Measurements from ENCODE around the gene DNAJB7.
A peak's percentile ranks its signal among the peaks of the same experiment; 100 is the strongest.
"Not testable (repeated sequence)": the region's sequence is repeated elsewhere in the genome, so short reads cannot be mapped to it uniquely, and the experiment has no call there.

The DNAJB7 gene

DNA sequence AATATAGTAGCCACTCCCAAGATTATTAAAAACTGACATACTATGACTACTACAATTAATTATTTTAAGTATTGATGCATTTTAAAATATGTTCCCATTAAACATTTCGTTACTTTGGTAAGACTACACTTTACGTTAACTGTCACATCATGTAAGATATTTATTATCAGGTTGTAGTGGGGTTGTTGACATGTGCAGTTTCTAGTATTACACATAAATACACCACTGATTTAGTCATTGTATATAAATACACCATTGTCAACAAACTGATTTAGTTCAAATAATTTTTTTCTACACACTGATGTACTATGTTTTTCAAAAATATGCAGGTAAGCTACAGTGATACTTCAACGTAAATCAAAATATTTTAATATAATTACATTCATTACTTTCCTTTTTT is 17.0 kb downstream of the DNAJB7 start:
- no peak for DNase-seq (ENCODE audit: low read depth in 2 of 2)

DNA sequence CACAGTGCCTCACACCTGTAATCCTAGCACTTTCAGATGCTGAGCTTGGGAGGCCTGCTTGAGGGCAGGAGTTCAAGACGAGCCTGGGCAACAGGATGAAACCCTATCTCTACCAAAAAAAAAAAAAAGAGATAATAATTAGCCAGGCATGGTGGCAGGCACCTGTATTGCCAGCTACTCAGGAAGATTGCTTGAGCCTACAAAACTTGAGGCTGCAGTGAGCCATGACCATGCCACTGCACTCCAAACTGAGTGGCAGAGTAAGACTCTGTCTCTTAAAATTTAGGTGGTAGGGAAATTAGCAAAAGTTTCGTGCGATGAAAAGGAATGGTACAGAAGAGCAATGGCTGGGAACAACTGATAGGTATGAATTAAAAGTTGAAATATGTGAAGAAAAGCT is 23.4 kb downstream of the DNAJB7 start:
- DNase-seq (ENCODE audit: low read depth in 2 of 2), result no peak

DNA sequence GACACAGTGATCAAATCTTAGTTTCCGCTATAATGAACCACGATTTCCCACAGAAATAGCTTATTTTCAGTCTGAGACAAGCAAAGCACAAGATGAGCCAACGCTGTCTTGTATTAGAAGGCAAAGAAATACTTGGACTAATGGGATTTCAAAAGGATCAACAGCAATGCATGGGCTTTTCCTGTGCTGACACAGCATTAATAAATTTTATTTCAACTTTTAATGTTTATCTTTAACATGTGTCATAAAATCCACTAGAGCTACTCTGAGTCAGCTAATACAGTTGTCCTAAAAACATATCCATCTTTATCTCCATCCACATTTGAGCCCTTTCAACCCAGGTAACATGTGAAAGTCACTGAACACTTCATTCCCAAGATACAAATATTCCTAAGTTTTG is 27.3 kb downstream of the DNAJB7 start:
- DNase-seq (ENCODE audit: low read depth in 2 of 2), result no peak

DNA sequence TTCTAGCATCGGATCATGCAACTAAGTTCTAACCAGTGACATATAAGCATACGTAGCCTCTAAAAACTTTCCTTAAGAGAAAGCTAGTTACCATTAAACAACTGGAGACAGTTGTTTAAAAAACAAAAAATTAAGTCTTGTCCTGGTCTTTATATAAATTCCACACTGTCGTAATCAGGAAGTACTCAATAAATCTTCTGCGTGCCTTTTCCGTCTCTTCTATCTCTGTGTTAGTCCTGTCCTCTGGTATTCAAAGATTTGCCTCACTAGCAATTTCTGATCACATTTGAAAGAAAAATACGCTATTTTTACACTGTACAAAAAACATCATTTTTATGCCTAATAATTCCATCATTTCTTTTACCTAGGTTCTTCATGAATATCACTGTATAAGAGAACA is 32.8 kb downstream of the DNAJB7 start:
- DNase-seq (ENCODE audit: low read depth in 2 of 2), result no peak

DNA sequence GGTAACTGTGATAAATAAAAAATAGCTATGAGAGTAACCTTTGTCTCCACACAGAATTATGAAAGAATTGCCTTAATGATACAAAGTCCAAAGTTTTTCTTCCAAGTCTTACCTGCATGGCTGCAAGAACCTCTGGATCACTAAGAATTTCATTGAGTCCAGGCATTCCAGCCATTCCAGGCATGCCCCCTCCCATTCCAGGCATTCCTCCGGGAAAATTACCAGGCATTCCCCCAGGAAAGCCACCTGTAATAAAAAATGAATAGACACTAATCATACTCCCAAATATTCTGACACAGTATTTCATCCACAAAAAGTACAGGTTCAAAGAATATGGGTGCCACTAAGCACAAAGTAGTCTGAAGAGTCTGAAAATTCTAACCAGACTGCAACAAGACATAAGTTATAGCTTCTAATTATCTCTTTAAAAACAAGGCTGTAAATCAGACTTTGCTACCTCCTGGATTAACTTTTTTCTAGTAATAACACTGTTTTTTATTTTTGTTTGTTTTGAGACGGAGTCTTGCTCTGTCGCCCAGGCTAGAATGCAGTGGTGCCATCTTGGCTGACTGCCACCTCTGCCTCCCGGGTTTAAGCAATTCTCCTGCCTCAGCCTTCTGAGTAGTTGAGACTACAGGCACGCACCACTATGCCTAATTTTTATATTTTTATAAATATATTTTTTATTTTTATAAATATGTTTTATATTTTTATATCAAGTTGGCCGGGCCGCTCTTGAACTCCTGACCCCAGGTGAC is 34.8 kb downstream of the DNAJB7 start:
- DNase-seq (ENCODE audit: low read depth in 2 of 2), result no peak

DNA sequence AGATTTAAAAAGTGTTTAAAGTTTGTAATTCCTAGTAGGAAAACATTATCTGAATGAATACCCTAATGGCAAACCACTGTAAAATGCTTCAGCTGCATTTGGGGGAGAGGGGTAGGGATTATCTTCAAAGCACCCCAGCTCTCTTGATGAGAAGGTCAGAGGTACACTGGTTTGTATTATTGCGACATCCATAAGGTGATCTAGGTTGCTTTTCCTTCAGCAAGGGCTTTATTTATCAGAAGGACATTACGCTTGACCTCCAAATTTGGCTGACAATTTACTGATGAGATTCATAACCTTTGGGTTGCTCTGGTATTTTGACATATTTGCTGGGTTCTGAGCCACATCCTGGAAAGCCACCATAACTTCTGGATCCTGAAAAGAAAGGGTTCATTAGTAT is 35.6 kb downstream of the DNAJB7 start:
- DNase-seq (ENCODE audit: low read depth in 2 of 2), result not testable (repeated sequence)

DNA sequence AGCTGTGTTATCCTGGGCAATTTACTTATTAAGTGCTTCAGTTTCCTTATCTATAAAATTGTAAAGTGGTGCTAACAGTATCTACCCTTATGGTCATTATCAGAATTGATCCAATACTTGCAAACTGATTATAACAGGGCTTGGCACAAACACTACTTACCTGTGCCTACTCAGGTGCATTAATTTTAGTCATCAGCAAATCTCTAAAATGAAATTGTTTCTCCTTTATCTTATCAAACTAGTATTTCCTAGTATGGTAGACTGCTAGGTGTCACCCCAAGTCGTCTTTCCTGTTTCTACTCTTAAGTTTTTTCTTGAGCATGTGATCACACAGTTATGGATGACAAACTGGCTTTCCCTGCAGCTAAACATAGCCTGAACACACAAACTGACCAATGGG is 38.5 kb downstream of the DNAJB7 start:
- DNase-seq (ENCODE audit: low read depth in 2 of 2), result no peak

DNA sequence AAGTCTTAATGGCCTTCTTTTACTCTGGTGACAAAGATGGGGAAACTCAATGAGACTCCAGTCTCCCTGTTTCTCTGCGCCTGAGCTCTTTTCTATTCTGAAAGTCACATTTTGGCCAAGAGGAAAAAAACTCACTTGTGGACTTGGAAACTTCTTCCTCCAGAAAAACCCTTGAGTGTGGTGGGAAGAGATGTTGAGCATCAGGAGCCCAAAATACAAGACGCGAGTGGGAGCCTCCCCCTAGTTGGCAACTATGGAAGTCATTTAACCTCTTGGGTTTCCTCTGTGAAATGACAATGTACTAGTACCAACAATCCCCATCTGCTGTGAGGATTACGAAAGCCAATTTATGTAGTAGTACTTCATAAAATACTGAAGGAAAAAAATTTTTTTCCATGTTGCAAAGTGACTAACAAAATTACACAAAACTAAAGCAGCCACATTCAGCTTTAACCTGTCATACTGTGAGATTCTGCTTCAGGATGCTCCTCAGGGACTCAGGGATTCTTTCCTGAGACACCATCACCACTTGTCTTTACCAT is 42.2 kb downstream of the DNAJB7 start:
- DNase-seq (ENCODE audit: low read depth in 2 of 2), result no peak

DNA sequence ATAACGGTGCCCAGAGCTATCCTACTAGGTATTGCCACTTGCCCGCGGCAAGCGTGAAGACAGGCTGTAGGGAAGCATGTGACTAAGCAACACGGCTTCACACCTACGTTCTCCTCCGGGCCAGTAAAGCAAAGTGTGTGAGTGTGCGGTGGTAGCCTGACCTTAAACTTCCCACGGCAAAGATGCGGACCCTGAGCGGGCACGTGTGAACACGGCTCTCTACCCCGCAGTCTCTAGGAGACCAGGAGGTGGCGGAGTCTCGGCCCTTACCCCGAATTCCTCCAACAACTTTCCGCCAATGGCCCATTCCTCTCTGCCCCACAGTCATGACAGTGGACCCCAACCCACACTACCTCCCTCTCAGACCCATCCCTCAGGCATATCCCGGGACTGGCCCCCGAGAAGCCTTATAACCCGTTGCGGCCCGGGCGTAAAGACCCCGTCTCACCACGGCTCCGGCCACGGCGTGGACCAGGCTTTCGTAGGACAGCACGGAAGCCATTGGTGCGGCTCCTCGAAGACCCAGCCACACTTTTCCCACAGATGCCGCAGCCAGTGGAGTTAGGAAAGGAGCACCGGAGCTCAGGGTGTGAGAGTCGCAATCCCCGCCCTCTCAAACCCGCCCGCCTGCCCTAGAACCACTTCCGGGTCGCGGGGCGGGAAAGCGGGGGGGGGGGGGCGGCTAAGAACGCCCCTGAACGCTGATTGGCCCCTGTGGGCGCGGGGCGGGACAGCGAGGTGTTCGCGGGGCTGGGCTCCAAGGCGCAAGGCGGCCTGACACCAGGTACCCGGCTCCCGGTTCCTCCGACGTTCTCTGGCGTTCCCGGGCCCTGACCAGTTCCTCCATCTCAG is 42.9 kb downstream of the DNAJB7 start, which contains the start of gene SLC25A17:
Gene SLC25A17 (minus strand): TSS at position 600 of the 852 bp plus-strand sequence. CDS start 98 bp downstream, at position 502.
- peak; percentile 76 to 83 for DNase-seq (ENCODE audit: low read depth in 2 of 2)

DNA sequence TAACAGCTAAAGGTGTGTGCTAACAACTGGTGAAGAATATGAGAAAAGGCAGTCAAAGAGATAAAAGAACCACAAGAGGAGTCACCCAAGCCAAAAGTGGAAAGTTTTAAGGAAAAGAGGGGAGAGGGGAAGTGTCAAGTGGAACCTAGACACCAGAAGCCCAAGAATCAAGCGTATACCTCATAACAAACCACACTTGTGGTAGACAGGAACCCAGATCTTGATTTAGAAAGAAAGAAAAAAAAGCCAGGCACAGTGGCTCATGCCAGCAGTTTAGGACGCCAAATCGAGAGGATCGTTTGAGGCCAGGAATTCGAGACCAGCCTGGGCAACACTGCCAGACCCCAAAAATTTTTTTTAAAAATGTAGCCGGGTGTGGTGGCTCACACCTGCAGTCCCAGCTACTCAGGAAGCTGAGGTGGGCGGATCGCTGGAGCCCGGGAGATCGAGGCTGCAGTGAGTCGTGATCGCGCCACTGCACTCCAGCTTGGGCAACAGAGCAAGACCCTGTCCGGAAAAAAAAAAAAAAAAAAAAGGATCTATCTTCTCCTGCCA is 43.6 kb downstream of the DNAJB7 start:
- no peak for DNase-seq (ENCODE audit: low read depth in 2 of 2)

DNA sequence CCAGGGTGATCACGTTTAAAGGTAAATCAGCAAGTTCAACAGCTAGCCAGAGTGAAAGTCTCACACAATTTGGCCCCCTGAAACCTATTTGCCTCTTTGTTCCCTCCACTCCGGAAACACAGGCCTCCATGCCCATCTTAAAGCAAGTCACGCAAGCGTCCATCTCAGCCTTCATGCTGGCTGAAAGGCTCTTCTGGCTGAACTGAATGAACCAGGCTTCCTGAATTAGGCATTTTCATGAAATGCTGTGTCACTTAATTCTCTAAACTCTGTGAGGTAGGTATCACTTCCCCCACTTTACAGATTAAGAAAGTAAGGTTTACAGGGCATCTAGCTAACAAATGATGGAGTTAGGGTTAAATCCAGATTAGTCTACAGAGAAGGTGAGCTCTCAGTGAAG is 44.2 kb downstream of the DNAJB7 start:
- no peak for DNase-seq (ENCODE audit: low read depth in 2 of 2)

DNA sequence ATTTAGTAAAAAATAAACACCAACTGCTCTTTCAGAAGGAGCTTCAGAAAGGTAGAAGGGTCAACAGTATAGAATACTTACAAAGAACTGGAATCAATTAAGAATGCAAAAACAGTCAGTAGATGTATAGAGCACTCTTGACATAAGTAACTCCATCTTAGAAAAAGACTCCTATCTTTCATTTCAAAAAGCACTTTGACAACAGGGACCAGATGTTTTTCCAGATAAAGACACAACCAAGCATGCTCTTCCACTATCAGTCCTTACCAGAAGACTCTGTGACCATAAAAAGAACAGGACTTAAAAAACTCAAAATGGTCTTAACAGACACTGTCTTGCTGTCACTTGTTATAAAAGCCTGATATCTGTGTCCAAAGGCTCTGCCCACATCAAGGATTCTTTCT is 48.0 kb downstream of the DNAJB7 start:
- DNase-seq (ENCODE audit: low read depth in 2 of 2), result no peak

Data from stimulated activated CD8-positive, alpha-beta memory T cell treated with anti-CD3 and anti-CD28 coated beads, Interleukin-2, amount 100 ng/mL, for 1 hour (primary cell).